ENCODE data around the gene PXDC1. TPM values are rescaled to one million over a fixed set of nuclear protein-coding genes. Genes with fewer than 3 reads are reported as not detected.
"Not testable (repeated sequence)": the region's sequence is repeated elsewhere in the genome, so short reads cannot be mapped to it uniquely, and the experiment has no call there.

Gene PXDC1
- total RNA-seq, 1 donor from 2014 or later: 7.2 TPM

- ATAC-seq: no peak
Measured at GRCh38 chr6:3731700-3732099, 19.8 kb downstream of the PXDC1 start.

DNA sequence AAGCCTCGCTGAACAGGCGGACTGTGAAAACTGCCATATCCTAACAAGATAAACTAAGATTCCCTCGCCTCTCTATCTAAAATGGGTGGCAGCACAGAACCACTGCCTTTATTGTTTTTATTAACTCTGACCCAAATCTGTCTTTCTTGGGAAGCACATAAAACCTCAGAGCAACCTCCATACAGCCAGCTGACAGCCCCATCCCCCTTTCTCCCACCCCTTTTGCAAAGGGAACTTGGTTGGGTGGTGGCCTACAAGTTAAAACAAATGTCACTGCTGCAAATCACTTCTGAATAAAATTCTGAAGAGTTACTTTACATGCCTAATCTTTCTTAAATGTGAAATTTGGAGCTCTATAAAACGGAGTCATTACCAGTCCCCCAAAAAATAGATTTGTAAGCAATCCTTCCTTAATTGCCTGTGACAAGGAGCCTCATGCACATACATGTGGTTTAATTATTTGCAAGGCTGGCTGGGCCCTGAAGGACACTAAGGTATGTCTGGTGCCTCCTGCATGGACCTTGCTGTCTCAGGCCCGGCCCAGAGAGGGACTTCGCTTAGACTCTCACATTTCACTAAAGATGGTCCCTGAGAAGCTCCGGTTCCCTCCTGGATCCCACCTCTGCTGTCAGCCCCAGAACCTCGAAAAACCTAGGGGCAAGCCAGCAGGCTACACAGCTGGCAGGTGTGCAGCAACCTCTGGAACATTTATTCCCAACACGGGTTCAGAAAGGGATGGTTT, 21.7 kb downstream of the PXDC1 start:
- ATAC-seq: no peak

- no peak for ATAC-seq
Measured at GRCh38 chr6:3727593-3728108, 23.9 kb downstream of the PXDC1 start.

DNA sequence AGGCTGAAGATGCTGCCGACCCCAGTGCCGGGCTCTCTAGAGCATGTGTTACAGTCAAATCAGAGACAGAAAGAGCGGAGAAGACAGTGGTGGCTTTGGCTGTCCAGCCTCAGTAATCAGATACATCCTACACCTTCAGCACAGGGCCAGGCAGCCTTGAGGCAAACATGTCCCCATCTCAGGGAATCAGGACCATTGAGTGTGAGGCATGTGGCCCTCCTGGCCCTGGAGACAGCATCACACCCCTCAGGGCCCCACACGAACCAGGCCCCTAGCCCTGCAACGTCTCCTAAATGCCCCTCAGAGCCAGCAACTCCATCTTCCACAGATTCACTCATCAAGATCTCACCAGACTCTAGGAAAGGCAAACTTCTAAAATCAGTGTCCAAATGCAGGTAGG, 24.5 kb downstream of the PXDC1 start:
- no peak for ATAC-seq

DNA sequence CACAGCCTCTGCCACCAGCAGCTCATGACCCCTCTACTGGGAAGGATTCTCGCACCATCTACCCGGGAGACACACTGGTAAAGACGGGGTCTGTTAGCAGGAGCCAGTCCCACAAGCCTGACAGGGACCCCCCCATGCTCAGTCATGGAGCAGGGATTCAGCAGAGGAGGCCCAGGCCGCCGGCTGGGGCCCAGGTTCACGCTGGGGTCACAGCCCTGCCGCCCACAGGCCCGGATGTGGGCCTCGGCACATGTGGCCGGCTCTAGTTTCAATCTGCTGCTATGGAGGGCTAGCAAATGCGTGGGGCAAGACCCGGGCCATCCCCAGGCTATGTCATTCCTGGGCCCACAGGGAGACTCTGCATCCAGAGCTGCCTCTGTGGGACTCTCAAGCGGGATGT, 25.1 kb downstream of the PXDC1 start:
- ATAC-seq: no peak

- no peak for ATAC-seq
Measured at GRCh38 chr6:3725145-3726047, 26.1 kb downstream of the PXDC1 start.

GRCh38 chr6:3724451-3725144, 26.9 kb downstream of the PXDC1 start:
- ATAC-seq: no peak

DNA sequence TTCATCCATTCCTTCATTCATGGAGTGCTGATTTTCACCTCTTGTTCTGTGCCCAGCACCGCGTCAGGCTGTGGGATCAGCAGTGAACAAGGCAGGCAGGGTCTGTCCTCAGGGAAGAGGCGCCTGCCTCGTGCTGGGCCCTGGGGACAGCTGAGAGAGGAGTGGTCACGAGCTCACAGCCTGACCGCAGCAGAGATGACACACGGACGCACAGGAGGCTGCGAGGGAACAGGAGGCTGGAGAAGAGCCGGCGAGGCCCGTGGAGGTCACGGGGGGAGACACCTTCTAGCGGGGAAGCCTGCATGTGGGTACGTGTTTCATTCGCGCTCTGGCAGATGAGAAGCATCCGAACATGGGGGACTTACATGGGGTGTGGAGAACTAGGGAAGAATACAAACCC, 27.5 kb downstream of the PXDC1 start:
- no peak for ATAC-seq

DNA sequence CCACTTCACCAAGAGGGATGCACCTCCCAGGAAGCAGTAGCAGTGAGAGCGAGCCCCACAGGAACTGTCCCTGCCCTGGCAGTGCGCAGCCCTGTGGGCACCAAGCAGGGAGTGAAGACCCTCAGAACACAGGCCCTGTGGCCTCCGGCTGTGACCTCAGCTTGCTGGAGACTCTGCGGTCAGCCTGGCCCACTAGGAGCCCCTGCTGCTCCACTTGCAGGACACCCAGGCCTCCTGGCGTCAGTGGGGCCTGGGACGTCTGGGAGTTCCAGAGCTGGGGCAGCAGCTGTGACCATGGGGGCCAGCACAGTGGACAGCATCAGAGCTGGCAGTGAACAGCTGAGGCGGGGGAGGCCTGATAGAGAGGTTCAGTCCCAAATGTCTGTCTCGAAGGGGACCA, 28.3 kb downstream of the PXDC1 start:
- no peak for ATAC-seq

GRCh38 chr6:3722785-3723184, 28.7 kb downstream of the PXDC1 start:
- no peak for ATAC-seq

GRCh38 chr6:3721810-3722621, 29.5 kb downstream of the PXDC1 start:
- ATAC-seq: no peak

DNA sequence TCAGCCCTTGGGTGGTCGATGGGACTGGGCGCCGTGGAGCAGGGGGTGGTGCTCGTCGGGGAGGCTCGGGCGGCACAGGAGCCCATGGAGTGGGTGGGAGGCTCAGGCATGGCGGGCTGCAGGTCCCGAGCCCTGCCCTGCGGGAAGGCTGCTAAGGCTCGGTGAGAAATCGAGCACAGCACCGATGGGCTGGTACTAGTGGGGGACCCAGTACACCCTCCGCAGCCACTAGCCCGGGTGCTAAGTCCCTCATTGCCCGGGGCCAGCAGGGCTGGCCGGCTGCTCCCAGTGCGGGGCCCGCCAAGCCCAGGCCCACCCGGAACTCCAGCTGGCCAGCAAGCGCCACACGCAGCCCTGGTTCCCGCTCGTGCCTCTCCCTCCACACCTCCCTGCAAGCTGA, 30.7 kb downstream of the PXDC1 start:
- ATAC-seq: not testable (repeated sequence)

- ATAC-seq: no peak
Measured at GRCh38 chr6:3719462-3720308, 31.8 kb downstream of the PXDC1 start.

GRCh38 chr6:3718407-3718806, 33.1 kb downstream of the PXDC1 start:
- ATAC-seq: no peak

- no peak for ATAC-seq
Measured at GRCh38 chr6:3715285-3715684, 36.2 kb downstream of the PXDC1 start.

GRCh38 chr6:3714768-3715167, 36.7 kb downstream of the PXDC1 start:
- no peak for ATAC-seq

- ATAC-seq: no peak
Measured at GRCh38 chr6:3714111-3714510, 37.4 kb downstream of the PXDC1 start.

DNA sequence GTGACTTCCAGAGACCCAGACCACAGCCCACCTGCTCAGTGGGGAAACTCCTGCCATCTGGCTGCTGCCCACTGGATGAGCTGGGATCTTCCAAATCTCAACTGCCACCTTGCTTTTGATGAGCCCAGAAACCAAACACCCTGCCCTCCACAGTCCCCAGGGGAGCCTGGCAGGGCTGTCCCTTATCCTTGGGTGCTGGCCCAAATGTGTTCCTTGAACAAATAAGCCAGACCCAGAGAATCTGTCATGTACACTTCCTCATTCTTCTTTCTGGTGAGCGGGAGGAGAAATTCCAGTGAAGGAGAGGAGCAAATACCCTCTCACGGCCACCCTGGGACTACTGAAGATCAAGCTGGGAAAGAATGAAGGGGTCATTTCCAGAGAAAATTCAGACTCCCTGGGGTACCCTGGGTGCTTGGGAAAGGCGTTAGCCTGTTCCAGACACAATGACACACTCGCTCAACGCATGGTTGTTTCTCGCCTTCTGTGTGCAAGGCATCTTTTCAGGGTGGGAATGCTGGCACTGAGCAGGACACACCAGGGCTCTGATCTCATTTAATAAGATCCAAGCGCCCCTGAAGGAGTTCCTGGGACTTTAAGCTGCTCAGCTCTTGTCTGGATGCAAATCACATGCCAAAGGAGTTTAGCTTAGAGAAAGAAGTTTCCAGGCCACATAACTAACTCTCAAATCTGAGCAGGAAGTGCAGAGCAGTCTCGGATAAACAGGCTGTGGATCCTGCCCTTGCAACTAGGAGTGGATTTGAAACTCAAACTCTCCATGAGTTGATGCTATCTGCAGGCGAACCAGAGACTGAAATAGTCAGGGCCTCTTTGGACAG, 38.5 kb downstream of the PXDC1 start:
- ATAC-seq: no peak

GRCh38 chr6:3711776-3712175, 39.7 kb downstream of the PXDC1 start:
- ATAC-seq: no peak

GRCh38 chr6:3710403-3710802, 41.1 kb downstream of the PXDC1 start:
- ATAC-seq: no peak

Data from esophagus mucosa (tissue), 1 donor.